A172 (cell line): Measurements from ENCODE around the gene DGCR2. TPM values are rescaled to one million over a fixed set of nuclear protein-coding genes. Genes with fewer than 3 reads are reported as not detected.
A peak's percentile ranks its signal among the peaks of the same experiment; 100 is the strongest.
"Not testable (repeated sequence)": the region's sequence is repeated elsewhere in the genome, so short reads cannot be mapped to it uniquely, and the experiment has no call there.

ENCODE experiments used
- DNase-seq: peaks from one replicate; pipeline ENCODE4 v3.0.0-alpha.2; 2015; ENCODE audit warnings: low spot score
- total RNA-seq: library from RNA; depleted of rRNA; stranded (reverse); fragments of >200 nt; shearing (Covaris generic); gene quantifications from 2 replicates; pipeline ENCODE4 v1.2.3, GENCODE V29; 2014; rRNA removed

The DGCR2 gene
- total RNA-seq, result 15.6 and 22.8 TPM in 2 replicates

- DNase-seq, result peak; percentile 81
Measured at GRCh38 chr22:19122143-19122751, at the start of gene DGCR2. Gene DGCR2 (minus strand): TSS chr22:19122412. CDS start chr22:19122206, 206 bp downstream.

GRCh38 chr22:19169947-19170318, 47.7 kb upstream of the DGCR2 start:
- DNase-seq, result no peak

GRCh38 chr22:19169002-19169946, 47.1 kb upstream of the DGCR2 start:
- DNase-seq, result no peak

GRCh38 chr22:19168088-19168890, 46.1 kb upstream of the DGCR2 start:
- DNase-seq, result no peak

GRCh38 chr22:19167106-19167869, 45.1 kb upstream of the DGCR2 start:
- DNase-seq, result no peak

- DNase-seq, result no peak
Measured at GRCh38 chr22:19166421-19166820, 44.2 kb upstream of the DGCR2 start.

GRCh38 chr22:19164425-19164824, 42.2 kb upstream of the DGCR2 start:
- no peak for DNase-seq

GRCh38 chr22:19158649-19159048, 36.4 kb upstream of the DGCR2 start:
- not testable (repeated sequence) for DNase-seq

- DNase-seq, result not testable (repeated sequence)
Measured at GRCh38 chr22:19156109-19156508, 33.9 kb upstream of the DGCR2 start.

GRCh38 chr22:19152942-19153883, 31.0 kb upstream of the DGCR2 start:
- DNase-seq, result no peak

GRCh38 chr22:19151329-19152191, 29.3 kb upstream of the DGCR2 start:
- DNase-seq, result no peak

GRCh38 chr22:19150482-19151328, 28.5 kb upstream of the DGCR2 start:
- DNase-seq, result no peak

GRCh38 chr22:19149991-19150390, 27.8 kb upstream of the DGCR2 start, which contains the start of gene GSC2:
Gene GSC2 (minus strand): TSS chr22:19150292. CDS start chr22:19150283, 9 bp downstream.
- DNase-seq, result no peak

- DNase-seq, result no peak
Measured at GRCh38 chr22:19149047-19149883, 27.1 kb upstream of the DGCR2 start.

- DNase-seq, result no peak
Measured at GRCh38 chr22:19148417-19149046, 26.3 kb upstream of the DGCR2 start.

- no peak for DNase-seq
Measured at GRCh38 chr22:19147195-19147780, 25.1 kb upstream of the DGCR2 start.
